Mucosa of descending colon (tissue), 3 donors: Measurements from ENCODE around the gene RUNX3. TPM values are rescaled to one million over a fixed set of nuclear protein-coding genes. Genes with fewer than 3 reads are reported as not detected.
A peak's percentile ranks its signal among the peaks of the same experiment; 100 is the strongest.

ENCODE experiments used
- ATAC-seq: fragments of 200-7000 bp; cut with Tn5 transposase; one replicate; pipeline ENCODE4 v1.9.1; 2020; ENCODE audit warnings: mild to moderate bottlenecking, moderate library complexity
- DNase-seq, 3 donors: peaks; one replicate each; pipeline ENCODE4 v3.0.0-alpha.2; 2020
- H3K36me3 ChIP-seq: fragments of 200-600 bp; one replicate; pipeline ENCODE4 v1.8.0; 2021; ENCODE audit warnings: low read depth, mild to moderate bottlenecking
- H3K4me1 ChIP-seq: fragments of 200-600 bp; one replicate; pipeline ENCODE4 v1.8.0; 2021; ENCODE audit warnings: low read depth, mild to moderate bottlenecking
- H3K4me3 ChIP-seq: fragments of 200-600 bp; one replicate; pipeline ENCODE4 v1.8.0; 2021; ENCODE audit warnings: mild to moderate bottlenecking
- H3K9me3 ChIP-seq: fragments of 200-600 bp; one replicate; pipeline ENCODE4 v1.8.0; 2021; ENCODE audit warnings: mild to moderate bottlenecking
- intact Hi-C, 2 donors: fragments of 100-400 bp; cut with DNase I in 1 of 2; cut with micrococcal nuclease in 1 of 2; formaldehyde crosslinking; loops; one replicate each; pipeline versions ENCODE4 v1.11.0 to v1.11.1; 2022; cut with DNase I, micrococcal nuclease
- microRNA-seq: library from miRNA; unstranded; fragments of <30 nt; microRNA quantifications from one replicate; pipeline ENCODE4, GENCODE V29; 2019
- total RNA-seq, 3 donors: library from RNA; stranded (reverse); fragmentation: NEBNext Ultra II Directional in 2 of 3; extraction: Animal tissue kit (Norgen Biotek cat#: 25700) in 2 of 3; gene quantifications; one replicate each; pipeline versions ENCODE4 v1.2.1 to v1.2.4, GENCODE V29; 2021 to 2023
- TF ChIP-seq, protein P1 (sequence below): fragments of 200-600 bp; IDR thresholded peaks from one replicate; pipeline ENCODE4 v1.8.0; 2022; ENCODE audit warnings: antibody characterized with exemption, mild to moderate bottlenecking
- donor health status: DM: no; HTN: no; CAD: no; lungs with moderate emphysema.
- donor health status: DM: no; HTN: no; CAD: no.
- donor health status: DM: no; HTN: yes; CAD: no.

Gene RUNX3
- total RNA-seq, 3 donors from 2014 or later, result 3.2 to 6.1 (median 5.0) TPM

- TF ChIP-seq, protein P1, sequence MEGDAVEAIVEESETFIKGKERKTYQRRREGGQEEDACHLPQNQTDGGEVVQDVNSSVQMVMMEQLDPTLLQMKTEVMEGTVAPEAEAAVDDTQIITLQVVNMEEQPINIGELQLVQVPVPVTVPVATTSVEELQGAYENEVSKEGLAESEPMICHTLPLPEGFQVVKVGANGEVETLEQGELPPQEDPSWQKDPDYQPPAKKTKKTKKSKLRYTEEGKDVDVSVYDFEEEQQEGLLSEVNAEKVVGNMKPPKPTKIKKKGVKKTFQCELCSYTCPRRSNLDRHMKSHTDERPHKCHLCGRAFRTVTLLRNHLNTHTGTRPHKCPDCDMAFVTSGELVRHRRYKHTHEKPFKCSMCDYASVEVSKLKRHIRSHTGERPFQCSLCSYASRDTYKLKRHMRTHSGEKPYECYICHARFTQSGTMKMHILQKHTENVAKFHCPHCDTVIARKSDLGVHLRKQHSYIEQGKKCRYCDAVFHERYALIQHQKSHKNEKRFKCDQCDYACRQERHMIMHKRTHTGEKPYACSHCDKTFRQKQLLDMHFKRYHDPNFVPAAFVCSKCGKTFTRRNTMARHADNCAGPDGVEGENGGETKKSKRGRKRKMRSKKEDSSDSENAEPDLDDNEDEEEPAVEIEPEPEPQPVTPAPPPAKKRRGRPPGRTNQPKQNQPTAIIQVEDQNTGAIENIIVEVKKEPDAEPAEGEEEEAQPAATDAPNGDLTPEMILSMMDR, result no peak
Observed at GRCh38 chr1:24849672-24850295, 80.3 kb downstream of the RUNX3 start.

More at GRCh38 chr1:24849672-24850295, 80.3 kb downstream of the RUNX3 start:
- Histone ChIP-seq H3K4me3 (no peak overlapping the region), H3K4me1 (peaks cover 15% of the 10 kb centered on the region), H3K9me3 (no peaks in the 10 kb centered on the region), H3K36me3 (no peaks in the 10 kb centered on the region)
- peak; percentile 21 for ATAC-seq
- peak in 2 of 3 donors; percentile 49 to 66 for DNase-seq
- intact Hi-C loops, result no loop called here

Small RNA genes lying within 50 kb of the gene (microRNA-seq; reads per million reads assigned to microRNA genes)
- gene MIR6731, result not detected

Other genes starting within 250 kb of the RUNX3 start
- gene CLIC4, start 184.8 kb downstream of the RUNX3 start, total RNA-seq, result 100 to 1,000 TPM in 1 of 3 donors, 10 to 100 TPM in 2; 33.0 to 176 (median 52.4) TPM